NCI-H146 treated with DMSO at 0.1 percent for 48 hours (cell line): ENCODE measurements around the gene HSDL2.

Source experiments
- DNase-seq: peaks from one replicate; lab custom pipeline; 2025; ENCODE audit not compliant: unreplicated experiment; lab: John Stamatoyannopoulos, UW

The HSDL2 gene

GRCh38 chr9:112380102-112380824 is at the start of gene HSDL2:
HSDL2 (plus strand) TSS chr9:112380108; CDS start chr9:112380164, 56 bp downstream.
- no peak for DNase-seq

DNA sequence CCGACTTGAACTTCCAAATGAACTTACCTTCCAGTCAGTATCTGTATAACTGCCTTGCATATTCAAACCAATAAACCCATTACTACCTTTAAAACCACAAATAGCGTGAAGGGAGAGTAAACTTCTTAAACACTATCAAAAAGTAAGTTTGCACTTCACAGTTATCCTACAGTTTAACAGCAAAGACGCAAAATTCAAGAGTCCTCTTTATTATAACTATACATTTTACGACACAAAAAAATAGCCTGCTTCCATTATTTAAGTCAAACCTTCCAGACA is 48.3 kb upstream of the HSDL2 start:
- DNase-seq, result no peak

DNA sequence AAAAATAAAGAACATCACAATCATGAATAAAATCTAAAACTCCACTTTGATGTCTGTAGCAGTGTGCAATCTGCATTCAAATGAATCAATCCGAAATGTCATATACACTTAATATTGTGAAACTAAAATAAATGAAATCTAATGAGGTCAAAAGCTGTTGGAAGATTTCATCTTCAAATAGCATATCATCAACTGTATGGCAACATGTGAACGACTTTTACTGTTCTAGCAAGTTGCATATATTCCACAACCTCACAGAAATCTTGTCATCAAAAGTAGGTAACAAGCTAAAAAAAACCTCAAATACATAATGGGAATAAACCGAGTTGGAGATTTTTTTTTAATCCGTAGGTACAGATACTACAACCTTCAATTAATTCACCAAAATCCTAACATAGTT is 47.7 kb upstream of the HSDL2 start:
- no peak for DNase-seq

DNA sequence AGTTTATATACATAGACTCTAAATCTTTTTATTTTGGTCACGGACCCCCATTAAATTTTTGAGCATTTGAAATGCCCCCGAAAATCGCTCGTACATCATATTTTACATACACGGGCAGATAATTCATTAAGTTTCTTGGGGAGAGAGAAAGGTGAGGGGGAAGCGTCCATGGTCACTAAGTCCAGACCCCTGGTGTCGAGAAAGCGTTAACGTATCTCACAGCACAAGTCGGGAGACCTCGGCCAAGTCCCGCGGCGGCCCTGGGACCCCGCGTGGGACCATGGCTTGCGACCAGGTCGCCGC is 47.3 kb upstream of the HSDL2 start:
- no peak for DNase-seq

- peak; percentile 74 for DNase-seq
Observed at GRCh38 chr9:112332977-112333638, 46.8 kb upstream of the HSDL2 start, which contains the start of gene PTBP3. PTBP3 (minus strand) TSS chr9:112333619; CDS start chr9:112297865, 35,754 bp downstream.

DNA sequence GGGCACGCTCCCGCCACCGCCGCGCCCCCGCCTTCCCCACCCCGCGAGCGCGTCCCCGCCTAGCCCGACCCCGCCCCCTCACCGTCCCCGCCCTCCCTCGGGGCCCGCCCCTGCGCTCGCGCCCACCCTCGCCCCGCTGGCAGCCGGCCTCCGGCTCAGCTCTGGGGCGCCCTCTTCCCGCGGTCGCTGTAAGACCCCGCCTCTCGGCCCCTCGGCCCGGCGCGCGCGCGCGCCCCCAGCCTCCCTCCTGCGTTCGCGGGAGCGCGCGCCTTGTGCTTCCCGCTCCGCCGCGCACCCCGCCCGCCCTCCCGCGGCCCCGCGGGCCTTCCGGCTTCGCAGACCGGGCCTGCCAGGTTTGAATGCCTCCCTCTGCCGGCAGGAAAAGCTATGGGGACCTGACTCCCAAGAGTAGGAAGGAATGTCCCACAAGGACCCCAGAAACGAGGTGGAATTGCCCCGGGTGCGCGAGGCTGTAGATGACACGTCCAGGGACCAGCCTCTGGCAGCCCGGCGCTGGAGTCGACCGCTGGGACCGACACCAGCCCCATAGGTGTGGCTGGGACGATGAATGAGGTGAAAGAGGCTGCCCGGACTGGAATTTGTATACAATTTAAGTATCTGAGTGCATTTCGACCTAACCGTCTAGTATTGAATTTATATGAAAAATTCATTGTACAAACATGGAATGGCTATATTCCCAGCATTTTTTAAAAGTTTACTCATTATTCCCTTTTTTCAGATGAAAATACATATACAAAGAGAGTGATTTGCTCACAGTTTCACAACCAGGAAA is 46.1 kb upstream of the HSDL2 start:
- peak; percentile 74 for DNase-seq

GRCh38 chr9:112334432-112334841 is 45.5 kb upstream of the HSDL2 start:
- DNase-seq, result peak; percentile 25

GRCh38 chr9:112337547-112337946 is 42.4 kb upstream of the HSDL2 start:
- no peak for DNase-seq

- DNase-seq, result no peak
Observed at GRCh38 chr9:112338561-112338960, 41.3 kb upstream of the HSDL2 start.

DNA sequence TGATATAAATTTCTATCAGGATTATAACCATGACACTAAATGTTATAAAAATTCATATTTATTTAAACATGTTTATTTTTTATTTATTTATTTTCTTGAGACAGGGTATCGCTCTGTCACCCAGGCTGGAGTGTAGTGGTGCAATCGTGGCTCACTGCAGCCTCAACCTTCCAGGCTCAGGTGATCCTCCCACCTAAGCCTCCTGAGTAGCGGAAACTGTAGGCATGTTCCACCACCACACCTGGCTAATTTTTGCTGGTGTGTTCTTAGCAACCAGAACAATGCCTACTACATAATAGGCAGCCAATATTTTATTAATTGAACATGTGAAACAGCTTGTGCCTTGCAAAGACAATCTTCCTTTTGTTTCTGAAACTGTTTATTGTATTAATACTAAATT is 40.0 kb upstream of the HSDL2 start:
- DNase-seq, result no peak

- no peak for DNase-seq
Observed at GRCh38 chr9:112341730-112342129, 38.2 kb upstream of the HSDL2 start.

- DNase-seq, result no peak
Observed at GRCh38 chr9:112348257-112349007, 31.5 kb upstream of the HSDL2 start.

GRCh38 chr9:112349008-112349333 is 30.9 kb upstream of the HSDL2 start:
- DNase-seq, result no peak

DNA sequence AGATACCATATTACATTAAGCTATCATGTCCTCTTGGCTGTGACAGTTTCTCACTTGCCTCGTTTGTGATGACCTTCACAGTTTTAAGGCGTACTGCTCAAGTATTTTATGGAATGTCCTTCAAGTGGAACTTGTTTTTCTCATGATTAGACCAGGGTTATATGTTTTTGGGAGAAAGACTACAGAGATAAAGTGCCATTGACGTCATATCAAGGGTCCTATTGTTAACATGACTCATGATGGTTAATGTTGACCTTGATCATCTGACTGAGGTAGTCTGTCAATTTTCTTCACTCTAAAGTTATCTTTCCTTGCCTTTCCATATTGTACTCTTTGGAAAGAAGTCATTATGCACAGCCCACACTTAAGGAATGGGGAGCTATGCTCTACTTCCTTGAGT is 28.7 kb upstream of the HSDL2 start:
- DNase-seq, result no peak

DNA sequence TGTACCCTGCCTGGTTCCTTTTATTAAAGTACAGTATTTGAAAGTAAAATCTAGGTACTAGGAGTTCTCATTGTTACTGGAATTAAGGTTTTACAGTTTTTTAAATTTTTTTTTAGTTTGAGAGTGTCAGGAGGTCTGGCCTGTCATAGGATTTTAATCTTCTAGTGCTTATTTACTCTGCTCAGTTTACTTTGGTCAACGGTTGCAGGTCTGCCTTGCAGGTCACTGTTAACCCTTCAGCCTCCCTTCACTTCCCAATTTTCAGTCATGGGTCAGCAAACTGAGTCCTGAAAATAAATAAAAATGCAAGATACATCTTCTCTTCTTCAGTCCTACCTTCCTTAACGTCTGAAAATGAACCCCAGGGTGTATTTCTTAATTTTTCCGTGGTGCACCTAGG is 27.7 kb upstream of the HSDL2 start:
- no peak for DNase-seq

- no peak for DNase-seq
Observed at GRCh38 chr9:112354081-112354743, 25.7 kb upstream of the HSDL2 start.

- DNase-seq, result no peak
Observed at GRCh38 chr9:112355427-112355897, 24.4 kb upstream of the HSDL2 start.

DNA sequence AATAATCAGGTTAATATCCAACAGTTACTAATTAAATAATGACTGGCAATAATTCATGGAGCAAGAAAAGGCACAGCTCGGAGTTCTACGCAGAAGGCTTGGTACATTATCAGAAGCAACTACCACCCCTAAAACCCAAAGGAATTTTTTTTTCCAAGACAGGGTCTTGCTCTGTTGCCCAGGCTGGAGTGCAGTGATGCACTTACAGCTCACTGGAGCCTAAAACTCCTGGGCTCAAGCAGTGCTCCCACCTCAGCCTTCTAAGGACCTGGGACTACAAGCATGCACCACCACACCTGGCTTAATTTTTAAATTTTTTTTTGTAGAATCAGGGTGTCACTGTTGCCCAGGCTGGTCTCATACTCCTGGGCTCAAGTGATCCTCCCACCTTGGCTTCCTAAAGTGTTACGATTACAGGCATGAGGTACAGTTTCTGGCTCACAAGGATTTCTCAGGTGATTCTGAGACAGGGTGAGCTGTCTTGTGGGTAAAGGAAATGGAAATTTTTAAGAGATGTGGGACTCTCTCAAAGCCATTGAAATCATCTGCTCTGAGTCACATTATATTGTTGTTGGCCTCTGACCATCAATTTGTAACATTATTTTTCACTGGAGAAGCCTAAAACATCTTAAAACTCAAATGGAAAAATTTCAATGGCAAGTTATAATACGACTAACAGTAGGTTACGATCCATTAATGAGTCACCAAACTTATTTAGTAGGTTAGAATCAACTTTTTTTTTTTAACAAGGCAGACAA is 19.7 kb upstream of the HSDL2 start:
- no peak for DNase-seq

- DNase-seq, result peak; percentile 7
Observed at GRCh38 chr9:112361601-112362000, 18.3 kb upstream of the HSDL2 start.

GRCh38 chr9:112364761-112365160 is 15.1 kb upstream of the HSDL2 start:
- no peak for DNase-seq
